ENCODE results near the gene ISCU. TPM values are rescaled to one million over a fixed set of nuclear protein-coding genes. Genes with fewer than 3 reads are reported as not detected.

The ISCU gene
- polyA plus RNA-seq, 1 of the 3 experiments (the other 2 are of a cell fraction), result 165 TPM

DNA sequence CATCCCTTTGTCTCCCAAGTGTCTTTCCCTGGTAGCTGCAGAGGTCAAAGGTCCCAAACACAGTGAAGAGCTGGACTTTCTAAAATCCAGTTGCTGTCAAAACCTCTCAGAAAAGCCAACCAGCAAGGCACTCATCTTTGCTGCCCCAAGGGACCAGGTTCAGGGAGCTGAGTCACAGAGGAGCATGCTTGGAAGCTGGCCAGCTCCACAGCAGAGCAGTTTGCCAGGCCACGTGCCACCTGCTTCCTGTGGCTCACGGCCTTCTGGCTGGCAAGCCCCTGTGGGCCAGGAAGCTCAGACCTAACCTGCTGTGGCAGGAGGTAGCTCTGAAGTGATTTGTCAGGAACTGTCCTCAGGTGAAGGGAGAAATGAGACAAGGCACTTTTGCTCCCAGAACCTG is 3.6 kb downstream of the ISCU start (continued):
- 0 out of 2 replicates have a peak, but pooled peaks have one; percentile 25 for TF ChIP-seq USF2 (IDR thresholded peaks at IDR 0.05; ENCODE audit: borderline replicate concordance, low read depth, low read length)
- TF ChIP-seq TAF1 (IDR thresholded peaks at IDR 0.05; ENCODE audit: borderline replicate concordance, low read depth, low read length), result no peak
- peak; percentile 74; the same call in 1 of the 2 replicates for TF ChIP-seq SIN3A (IDR thresholded peaks at IDR 0.05; ENCODE audit: borderline replicate concordance, low read depth, low read length)
- no peak for TF ChIP-seq MEF2A (IDR thresholded peaks at IDR 0.05; ENCODE audit: borderline replicate concordance, low read depth)
- no peak for TF ChIP-seq RFX5 (IDR thresholded peaks at IDR 0.05; ENCODE audit: low read length)
- TF ChIP-seq, protein P1, sequence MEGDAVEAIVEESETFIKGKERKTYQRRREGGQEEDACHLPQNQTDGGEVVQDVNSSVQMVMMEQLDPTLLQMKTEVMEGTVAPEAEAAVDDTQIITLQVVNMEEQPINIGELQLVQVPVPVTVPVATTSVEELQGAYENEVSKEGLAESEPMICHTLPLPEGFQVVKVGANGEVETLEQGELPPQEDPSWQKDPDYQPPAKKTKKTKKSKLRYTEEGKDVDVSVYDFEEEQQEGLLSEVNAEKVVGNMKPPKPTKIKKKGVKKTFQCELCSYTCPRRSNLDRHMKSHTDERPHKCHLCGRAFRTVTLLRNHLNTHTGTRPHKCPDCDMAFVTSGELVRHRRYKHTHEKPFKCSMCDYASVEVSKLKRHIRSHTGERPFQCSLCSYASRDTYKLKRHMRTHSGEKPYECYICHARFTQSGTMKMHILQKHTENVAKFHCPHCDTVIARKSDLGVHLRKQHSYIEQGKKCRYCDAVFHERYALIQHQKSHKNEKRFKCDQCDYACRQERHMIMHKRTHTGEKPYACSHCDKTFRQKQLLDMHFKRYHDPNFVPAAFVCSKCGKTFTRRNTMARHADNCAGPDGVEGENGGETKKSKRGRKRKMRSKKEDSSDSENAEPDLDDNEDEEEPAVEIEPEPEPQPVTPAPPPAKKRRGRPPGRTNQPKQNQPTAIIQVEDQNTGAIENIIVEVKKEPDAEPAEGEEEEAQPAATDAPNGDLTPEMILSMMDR (IDR thresholded peaks at IDR 0.05), result no peak

DNA sequence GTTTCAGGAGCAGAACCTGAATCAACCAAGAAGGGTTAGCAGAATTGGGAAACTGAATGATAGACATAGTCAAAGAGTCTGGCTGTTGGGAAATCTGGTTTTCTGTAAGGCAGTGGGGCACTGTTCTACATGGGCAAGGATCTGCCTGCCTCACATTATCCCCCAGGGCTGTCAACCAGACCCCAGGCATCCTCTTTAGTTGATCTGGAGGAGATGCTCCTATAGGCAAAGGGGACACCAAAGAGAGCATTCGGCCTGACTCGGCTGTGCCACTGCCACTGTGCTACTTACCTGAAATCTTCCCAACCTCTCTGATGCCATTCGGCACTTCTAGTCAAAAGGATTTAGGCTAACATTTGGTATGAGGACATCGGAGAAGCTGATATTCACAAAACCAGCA is 4.1 kb downstream of the ISCU start:
- H3K9ac ChIP-seq, result no peak overlapping the region
- H3K27ac ChIP-seq (ENCODE audit: low read depth in 2 of 2, low read length in 1 of 2), result peak overlapping the region; percentile 46 to 86; a peak in 3 of 4 replicates
- ChIA-PET CTCF (interaction anchor here (0.7 to 16.0 kb wide), 8 partner anchors 10 to 648 kb away, joined by 3 to 503 read pairs (median 3); partner anchors contain the start of gene ALKBH2), POLR2A (interaction anchor here (0.8 kb wide), 1 partner anchor 43 kb away, joined by 3 read pairs; no protein-coding TSS in a partner anchor)
- no peak for DNase-seq
- 90% methylated on average over 4 of the region's 4 CpGs for WGBS (ENCODE audit: low lambda C conversion rate)
- TF ChIP-seq REST (IDR thresholded peaks at IDR 0.05; ENCODE audit: low read depth, low read length), result no peak
- TF ChIP-seq GABPA (IDR thresholded peaks at IDR 0.05; ENCODE audit: low read depth), result no peak
- TF ChIP-seq, protein P2, sequence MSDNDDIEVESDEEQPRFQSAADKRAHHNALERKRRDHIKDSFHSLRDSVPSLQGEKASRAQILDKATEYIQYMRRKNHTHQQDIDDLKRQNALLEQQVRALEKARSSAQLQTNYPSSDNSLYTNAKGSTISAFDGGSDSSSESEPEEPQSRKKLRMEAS (IDR thresholded peaks at IDR 0.05; ENCODE audit: low read depth), result no peak
- TF ChIP-seq RFX5 (IDR thresholded peaks at IDR 0.05; ENCODE audit: low read length), result no peak
- TF ChIP-seq TAF1 (IDR thresholded peaks at IDR 0.05; ENCODE audit: borderline replicate concordance, low read depth, low read length), result no peak
- TF ChIP-seq IRF3 (IDR thresholded peaks at IDR 0.05; ENCODE audit: low read depth, low read length), result no peak
- TF ChIP-seq ELF1 (IDR thresholded peaks at IDR 0.05), result no peak
- no peak for TF ChIP-seq USF2 (IDR thresholded peaks at IDR 0.05; ENCODE audit: borderline replicate concordance, low read depth, low read length)
- 0 out of 2 replicates have a peak overlapping the region, but pooled peaks have one; percentile 3 for H3K4me2 ChIP-seq
- no peaks in the 10 kb centered on the region; the same call in 1 of the 2 replicates for H4K20me1 ChIP-seq (ENCODE audit: insufficient read depth)
- H3K9me2 ChIP-seq, result no peaks in the 10 kb centered on the region
- peaks cover 28% of the 10 kb centered on the region for H3K79me2 ChIP-seq (ENCODE audit: insufficient read depth)
- H3K36me3 ChIP-seq (replicated peaks in 1 of 2; ENCODE audit: control insufficient read depth in 1 of 2, insufficient read depth in 2 of 2, low read length in 1 of 2), result peaks cover 49 to 57% of the 10 kb centered on the region in 2 experiments
- no peaks in the 10 kb centered on the region for H3K9me3 ChIP-seq
- peaks cover 31 to 34% of the 10 kb centered on the region in 2 experiments for H3K4me1 ChIP-seq (ENCODE audit: control insufficient read depth in 1 of 2, insufficient read depth in 2 of 2, low read depth in 1 of 2, low read length in 1 of 2)
- no peak overlapping the region for H2AFZ ChIP-seq (ENCODE audit: low read depth)
- no peaks in the 10 kb centered on the region for H3K27me3 ChIP-seq (ENCODE audit: insufficient read depth)
- peaks cover 24% of the 10 kb centered on the region for H3F3A ChIP-seq (replicated peaks; ENCODE audit: insufficient read depth)
- H3K4me3 ChIP-seq (ENCODE audit: low read depth in 2 of 2, low read length in 1 of 2), result no peak overlapping the region

Measured in SK-N-SH (cell line).